CD4-positive, alpha-beta T cell (primary cell): Measurements from ENCODE around the gene CHST12. TPM values are rescaled to one million over a fixed set of nuclear protein-coding genes. Genes with fewer than 3 reads are reported as not detected.

Experiments used
- ATAC-seq: fragments of 200-7000 bp; cut with Tn5 transposase; one replicate; pipeline ENCODE4 v1.10.0; 2022; ENCODE audit warnings: mild to moderate bottlenecking; ENCODE audit not compliant: poor library complexity
- CTCF ChIA-PET: fragments of 350-600 bp; sonication (Branson Sonifier 250); formaldehyde crosslinking; loops from one replicate; lab custom pipeline; 2021; ENCODE audit warnings: antibody characterized with exemption, inconsistent platforms; lab: Charles Lee
- POLR2A ChIA-PET: fragments of 350-600 bp; sonication (Branson Sonifier 250); formaldehyde crosslinking; loops from one replicate; lab custom pipeline; 2021; ENCODE audit warnings: antibody characterized with exemption, inconsistent platforms; lab: Charles Lee
- DNase-seq, 14 experiments: peaks; one replicate each; pipeline ENCODE4 v3.0.0-alpha.2; 2013 to 2020; ENCODE audit warnings: mixed read lengths in 2 of 14
- H3K27ac ChIP-seq, 2 donors: one replicate each; pipeline versions ENCODE4 v1.5.1 to v1.7.0; 2013; ENCODE audit warnings: low read length in 2 of 2, low read depth in 1 of 2, mild to moderate bottlenecking in 1 of 2
- H3K27me3 ChIP-seq, 2 experiments: 1 replicate in 1 of 2; 2 replicates in 1 of 2; pipeline versions ENCODE4 v1.6.1 to v1.7.0; 2013; ENCODE audit warnings: low read length in 2 of 2, control low read depth in 1 of 2, mild to moderate bottlenecking in 1 of 2, moderate library complexity in 1 of 2; ENCODE audit not compliant: insufficient read depth in 2 of 2, control insufficient read depth in 1 of 2
- H3K36me3 ChIP-seq: one replicate; pipeline ENCODE4 v1.6.1; 2013; ENCODE audit warnings: low read length, control low read depth; ENCODE audit not compliant: insufficient read depth
- H3K4me1 ChIP-seq: one replicate; pipeline ENCODE4 v1.6.1; 2013; ENCODE audit warnings: low read length, control low read depth; ENCODE audit not compliant: insufficient read depth
- H3K4me3 ChIP-seq: one replicate; pipeline ENCODE4 v1.5.1; 2013; ENCODE audit warnings: mild to moderate bottlenecking, low read length, moderate library complexity
- H3K9me3 ChIP-seq, 2 experiments: 1 replicate in 1 of 2; 2 replicates in 1 of 2; pipeline versions ENCODE4 v1.6.1 to v1.7.0; 2013; ENCODE audit warnings: low read length in 2 of 2, mild to moderate bottlenecking in 2 of 2, control low read depth in 1 of 2, moderate library complexity in 1 of 2; ENCODE audit not compliant: control insufficient read depth in 1 of 2, insufficient read depth in 1 of 2
- H3K27ac Mint-ChIP-seq: one replicate; pipeline ENCODE4 v1.8.0; 2020; ENCODE audit warnings: mixed read lengths
- H3K27me3 Mint-ChIP-seq: one replicate; pipeline ENCODE4 v1.8.0; 2021; ENCODE audit warnings: mixed read lengths
- H3K36me3 Mint-ChIP-seq: one replicate; pipeline ENCODE4 v1.8.0; 2021; ENCODE audit warnings: low read depth, mixed read lengths
- H3K4me1 Mint-ChIP-seq: one replicate; pipeline ENCODE4 v1.8.0; 2021; ENCODE audit warnings: low read depth, mixed read lengths
- H3K4me3 Mint-ChIP-seq: one replicate; pipeline ENCODE4 v1.8.0; 2020; ENCODE audit warnings: mild to moderate bottlenecking, mixed read lengths
- H3K9me3 Mint-ChIP-seq: one replicate; pipeline ENCODE4 v1.8.0; 2020; ENCODE audit warnings: mixed read lengths
- CTCF ChIP-seq: fragments of 200-600 bp; IDR thresholded peaks from one replicate; pipeline ENCODE4 v1.8.0; 2022; ENCODE audit warnings: antibody characterized with exemption, mild to moderate bottlenecking
- intact Hi-C, 2 experiments: fragments of 100-400 bp; cut with DNase I in 1 of 2; cut with micrococcal nuclease in 1 of 2; formaldehyde crosslinking; loops; one replicate each; pipeline versions ENCODE4 v1.15.1 to v1.9.0; 2023 to 2025; cut with DNase I, micrococcal nuclease
- total RNA-seq, 174 experiments: library from RNA in 2 of 174; stranded (reverse) in 2 of 174; gene quantifications; one replicate each; pipeline ENCODE4 v1.2.3 and lab custom pipeline; 2021 to 2026

Gene CHST12
- total RNA-seq, 2 experiments from 2014 or later = 6.6 to 8.6 TPM

DNA sequence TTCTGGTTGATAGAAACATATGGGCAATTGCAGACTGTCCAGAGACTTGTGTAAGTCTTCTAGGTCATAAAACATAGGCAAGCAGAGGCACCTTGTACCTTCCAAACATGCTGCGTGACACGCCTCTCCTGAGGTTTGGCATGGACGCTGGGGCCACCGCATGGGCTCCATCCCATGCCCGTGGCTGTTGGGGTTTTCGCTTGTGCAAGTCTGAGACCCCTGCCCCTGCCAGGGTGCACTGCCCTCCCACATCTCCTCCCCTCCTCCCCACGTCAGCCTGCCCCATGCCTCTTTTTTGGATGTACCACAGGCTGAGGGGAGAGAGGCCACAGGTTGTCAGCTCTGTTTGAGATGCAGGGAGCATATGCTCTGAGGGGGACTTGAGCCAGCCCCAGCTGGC, 29.8 kb upstream of the CHST12 start:
- H3K4me3 Mint-ChIP-seq = no peak overlapping the region
- no peak overlapping the region for H3K27ac Mint-ChIP-seq
- H3K36me3 ChIP-seq = peaks cover 90% of the 10 kb centered on the region
- H3K4me3 ChIP-seq = no peak overlapping the region
- no peaks in the 10 kb centered on the region for H3K4me1 ChIP-seq
- peaks cover 93% of the 10 kb centered on the region for H3K36me3 Mint-ChIP-seq
- H3K27me3 Mint-ChIP-seq = no peaks in the 10 kb centered on the region
- H3K9me3 Mint-ChIP-seq = no peaks in the 10 kb centered on the region
- H3K4me1 Mint-ChIP-seq = no peaks in the 10 kb centered on the region
- ChIA-PET CTCF (interaction anchor here (0.7 kb wide), 1 partner anchor 180 kb away, joined by 3 read pairs; no protein-coding TSS in a partner anchor), POLR2A (interaction anchor here (0.9 kb wide), 1 partner anchor 20 kb away, joined by 3 read pairs; no protein-coding TSS in a partner anchor)
- DNase-seq (no peak), ATAC-seq (no peak)
- no peak overlapping the region for H3K27ac ChIP-seq
- no peaks in the 10 kb centered on the region for H3K9me3 ChIP-seq
- intact Hi-C loops = no loop called here
- TF ChIP-seq CTCF = no peak
- H3K27me3 ChIP-seq = no peaks in the 10 kb centered on the region

- no peak overlapping the region for H3K4me3 Mint-ChIP-seq
- no peak for TF ChIP-seq CTCF
- DNase-seq = no peak
- Histone ChIP-seq H3K4me1 (no peaks in the 10 kb centered on the region), H3K36me3 (peaks cover 90% of the 10 kb centered on the region), H3K27ac (no peak overlapping the region), H3K9me3 (no peaks in the 10 kb centered on the region), H3K27me3 (no peaks in the 10 kb centered on the region), H3K4me3 (no peak overlapping the region)
- no peaks in the 10 kb centered on the region for H3K9me3 Mint-ChIP-seq
- H3K27me3 Mint-ChIP-seq = no peaks in the 10 kb centered on the region
- no peak for ATAC-seq
- no peaks in the 10 kb centered on the region for H3K4me1 Mint-ChIP-seq
- H3K27ac Mint-ChIP-seq = no peak overlapping the region
- H3K36me3 Mint-ChIP-seq = peaks cover 93% of the 10 kb centered on the region
- POLR2A ChIA-PET = interaction anchor here (0.9 kb wide), 1 partner anchor 21 kb away, joined by 3 read pairs; no protein-coding TSS in a partner anchor
- CTCF ChIA-PET = no interaction called here
- intact Hi-C loops = no loop called here
These were observed 29.0 kb upstream of the CHST12 start for GRCh38 chr7:2374401-2374800.

DNA sequence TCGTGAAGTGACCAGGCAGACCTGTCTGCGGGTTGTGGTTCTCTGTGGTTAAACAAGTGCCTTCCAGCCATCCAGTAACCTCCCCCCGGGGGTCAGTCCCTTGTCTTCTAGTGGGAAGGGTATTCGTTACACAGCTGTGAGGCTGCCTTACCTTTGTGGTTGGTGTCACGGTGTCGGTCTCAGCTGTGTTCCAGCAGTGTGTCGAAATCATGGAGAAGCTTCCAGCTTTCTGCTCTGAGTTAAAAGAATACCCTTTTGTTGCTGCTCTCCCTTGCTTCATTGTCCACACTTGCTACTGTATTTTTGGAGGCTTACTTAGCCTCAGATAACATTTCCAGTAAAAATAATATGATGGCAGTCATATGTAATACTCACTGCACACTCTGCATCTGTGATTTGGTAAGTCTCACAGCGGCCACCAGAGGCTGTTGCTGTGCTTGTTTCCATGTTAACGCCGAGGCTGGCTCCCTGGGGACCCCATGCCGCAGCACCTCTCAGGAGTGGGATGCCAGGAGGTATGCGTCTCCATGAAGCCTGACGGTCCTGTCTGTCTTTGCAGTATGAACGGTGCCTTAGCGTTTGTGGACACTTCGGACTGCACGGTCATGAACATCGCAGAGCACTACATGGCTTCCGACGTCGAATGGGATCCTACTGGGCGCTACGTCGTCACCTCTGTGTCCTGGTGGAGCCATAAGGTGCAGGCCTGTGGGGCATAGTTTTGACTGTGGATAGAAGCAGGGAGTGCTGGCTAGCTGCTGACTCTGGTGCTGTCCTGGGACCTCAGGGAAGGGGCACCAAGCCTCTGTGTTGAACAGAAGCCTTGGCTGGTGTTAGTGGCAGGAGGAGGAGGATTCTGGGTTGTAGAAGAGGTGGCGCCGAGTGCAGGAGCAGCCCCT, 28.3 kb upstream of the CHST12 start:
- H3K9me3 Mint-ChIP-seq = no peaks in the 10 kb centered on the region
- Histone ChIP-seq H3K27ac (no peak overlapping the region), H3K9me3 (no peaks in the 10 kb centered on the region), H3K4me1 (no peaks in the 10 kb centered on the region), H3K4me3 (no peak overlapping the region), H3K27me3 (no peaks in the 10 kb centered on the region), H3K36me3 (peaks cover 90% of the 10 kb centered on the region)
- H3K4me3 Mint-ChIP-seq = no peak overlapping the region
- H3K27me3 Mint-ChIP-seq = no peaks in the 10 kb centered on the region
- no peaks in the 10 kb centered on the region for H3K4me1 Mint-ChIP-seq
- TF ChIP-seq CTCF = no peak
- POLR2A ChIA-PET = no interaction called here
- DNase-seq = no peak
- CTCF ChIA-PET = no interaction called here
- H3K36me3 Mint-ChIP-seq = peaks cover 93% of the 10 kb centered on the region
- intact Hi-C loops = no loop called here
- ATAC-seq = no peak
- no peak overlapping the region for H3K27ac Mint-ChIP-seq
